ENCODE data around the gene PRKCI. TPM values are rescaled to one million over a fixed set of nuclear protein-coding genes. Genes with fewer than 3 reads are reported as not detected.

PRKCI gene
- 9.9 and 11.1 TPM in 2 replicates for total RNA-seq
- total RNA-seq (2013), result 6.0 TPM
- 1.8 TPM in 2 replicates for polyA plus RNA-seq
- 2.9 and 3.0 TPM in 2 replicates for polyA minus RNA-seq

DNA sequence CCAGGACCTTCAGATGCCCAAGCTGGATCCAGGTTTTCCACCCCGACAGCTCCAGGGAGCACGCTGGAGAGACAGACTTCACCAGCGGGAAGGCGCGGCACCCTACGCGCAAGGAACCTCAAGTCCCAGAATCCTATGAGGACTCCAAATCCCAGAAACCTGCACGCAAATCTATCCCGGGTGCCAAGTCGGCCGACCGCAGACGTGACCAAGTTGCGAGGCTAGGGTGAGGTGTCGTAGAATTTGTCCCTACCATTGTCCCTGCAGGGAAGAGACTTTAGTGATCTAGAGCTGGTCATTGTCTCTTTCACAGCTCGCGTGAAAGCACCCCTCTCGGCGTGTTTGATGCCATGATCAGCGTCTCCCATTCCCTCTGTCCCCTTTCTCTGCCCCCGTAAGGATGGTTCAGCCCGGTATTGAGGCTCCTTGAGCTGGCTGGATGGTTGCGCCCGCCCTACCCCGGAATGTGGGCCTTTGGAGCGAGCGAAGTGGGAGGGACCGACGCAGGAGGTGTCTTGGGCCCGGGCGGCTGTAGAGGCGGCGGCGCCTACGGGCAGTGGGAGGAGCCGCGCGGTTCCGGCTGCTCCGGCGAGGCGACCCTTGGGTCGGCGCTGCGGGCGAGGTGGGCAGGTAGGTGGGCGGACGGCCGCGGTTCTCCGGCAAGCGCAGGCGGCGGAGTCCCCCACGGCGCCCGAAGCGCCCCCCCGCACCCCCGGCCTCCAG, at the start of gene PRKCI:
Gene PRKCI, plus strand, starts transcription at position 501 of the 723 bp plus-strand sequence. CDS start 246 bp downstream, outside the sequence.
- ChIA-PET CTCF (no interaction called here), POLR2A (no interaction called here)
- Mint-ChIP-seq H3K4me3 (peak within 1 kb of the TSS; percentile 95), H3K9me3 (ENCODE audit: insufficient read depth) (no peaks in the 10 kb centered on the region), H3K27me3 (peaks cover 3% of the 10 kb centered on the region), H3K4me1 (peaks cover 17% of the 10 kb centered on the region), H3K27ac (peak within 1 kb of the TSS; percentile 86)
- Histone ChIP-seq H4K20me1 (ENCODE audit: control insufficient read depth, insufficient read depth, low read length, poor library complexity, severe bottlenecking) (no peaks in the 10 kb centered on the region), H3K9me3 (ENCODE audit: control extremely low read depth in 1 of 3, control insufficient read depth in 2 of 3, insufficient read depth in 1 of 3, low read length in 2 of 3) (no peaks in the 10 kb centered on the region), H2AFZ (ENCODE audit: insufficient read depth, low read depth, low read length, poor library complexity, severe bottlenecking) (peak within 1 kb of the TSS; percentile 97), H3K9ac (ENCODE audit: low read length) (peak within 1 kb of the TSS; percentile 73), H3K36me3 (replicated peaks in 1 of 2; ENCODE audit: control extremely low read depth in 1 of 2, control insufficient read depth in 1 of 2, extremely low read depth in 1 of 2, insufficient read depth in 2 of 2, low read length in 1 of 2) (no peaks in the 10 kb centered on the region), H3K27ac (ENCODE audit: low read length in 2 of 2) (peak within 1 kb of the TSS in 1 of 2 donors; percentile 57), H3K4me1 (ENCODE audit: control insufficient read depth in 2 of 2, insufficient read depth in 2 of 2, low read length in 2 of 2) (peaks cover 7 to 14% of the 10 kb centered on the region in 2 donors), H3K4me3 (ENCODE audit: control extremely low read depth in 1 of 5, extremely low read depth in 1 of 5, insufficient read depth in 1 of 5, low read depth in 2 of 5, low read length in 4 of 5) (peak within 1 kb of the TSS; percentile 59 to 80 (median 75)), H3K27me3 (replicated peaks in 1 of 4; ENCODE audit: control extremely low read depth in 1 of 4, control insufficient read depth in 3 of 4, insufficient read depth in 4 of 4, low read length in 3 of 4) (no peaks in the 10 kb centered on the region), H3K4me2 (replicated peaks; ENCODE audit: low read depth, low read length, poor library complexity, severe bottlenecking) (peak within 1 kb of the TSS; percentile 83), H3K79me2 (ENCODE audit: control insufficient read depth, insufficient read depth, low read length) (no peaks in the 10 kb centered on the region)
- intact Hi-C loops (cut with micrococcal nuclease), result loop anchor here (5.0 kb wide), 1 partner anchor 40 kb away; the partner anchor contains the start of gene PHC3
- WGBS (ENCODE audit: insufficient coverage), result under 1% methylated on average over 55 of the region's 60 CpGs
- DNase-seq (peak; percentile 78), ATAC-seq (ENCODE audit: low read depth) (peak; percentile 94)
- TF ChIP-seq EZH2 (IDR thresholded peaks at IDR 0.05; ENCODE audit: borderline replicate concordance, insufficient read depth, low read depth, low read length, poor library complexity, severe bottlenecking), result no peak
- TF ChIP-seq, protein P1, sequence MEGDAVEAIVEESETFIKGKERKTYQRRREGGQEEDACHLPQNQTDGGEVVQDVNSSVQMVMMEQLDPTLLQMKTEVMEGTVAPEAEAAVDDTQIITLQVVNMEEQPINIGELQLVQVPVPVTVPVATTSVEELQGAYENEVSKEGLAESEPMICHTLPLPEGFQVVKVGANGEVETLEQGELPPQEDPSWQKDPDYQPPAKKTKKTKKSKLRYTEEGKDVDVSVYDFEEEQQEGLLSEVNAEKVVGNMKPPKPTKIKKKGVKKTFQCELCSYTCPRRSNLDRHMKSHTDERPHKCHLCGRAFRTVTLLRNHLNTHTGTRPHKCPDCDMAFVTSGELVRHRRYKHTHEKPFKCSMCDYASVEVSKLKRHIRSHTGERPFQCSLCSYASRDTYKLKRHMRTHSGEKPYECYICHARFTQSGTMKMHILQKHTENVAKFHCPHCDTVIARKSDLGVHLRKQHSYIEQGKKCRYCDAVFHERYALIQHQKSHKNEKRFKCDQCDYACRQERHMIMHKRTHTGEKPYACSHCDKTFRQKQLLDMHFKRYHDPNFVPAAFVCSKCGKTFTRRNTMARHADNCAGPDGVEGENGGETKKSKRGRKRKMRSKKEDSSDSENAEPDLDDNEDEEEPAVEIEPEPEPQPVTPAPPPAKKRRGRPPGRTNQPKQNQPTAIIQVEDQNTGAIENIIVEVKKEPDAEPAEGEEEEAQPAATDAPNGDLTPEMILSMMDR (IDR thresholded peaks at IDR 0.05), result no peak

DNA sequence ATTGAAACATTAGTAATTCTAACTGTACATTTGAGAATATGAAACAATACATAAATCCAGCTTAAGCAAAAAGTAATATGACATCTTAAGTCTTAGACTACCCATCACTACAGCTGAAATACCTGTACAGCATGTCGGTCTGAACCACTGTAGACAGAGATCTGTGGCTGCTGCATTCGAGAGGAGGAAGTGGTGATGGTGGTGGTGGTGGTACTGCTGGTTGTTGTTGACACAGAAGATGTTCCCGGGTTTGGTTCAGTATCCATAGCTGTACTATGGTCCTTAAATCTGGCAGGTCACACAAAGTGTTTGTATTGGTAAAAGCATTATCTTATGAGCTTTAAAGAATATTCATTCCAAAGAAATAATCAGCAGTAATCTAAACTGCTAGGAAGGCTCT, 43.6 kb upstream of the PRKCI start:
- Histone ChIP-seq H3K27ac (ENCODE audit: low read length in 2 of 2) (peak overlapping the region in 1 of 2 donors; percentile 98), H4K20me1 (ENCODE audit: control insufficient read depth, insufficient read depth, low read length, poor library complexity, severe bottlenecking) (peaks cover 6% of the 10 kb centered on the region), H3K79me2 (ENCODE audit: control insufficient read depth, insufficient read depth, low read length) (peaks cover 79% of the 10 kb centered on the region), H3K4me2 (replicated peaks; ENCODE audit: low read depth, low read length, poor library complexity, severe bottlenecking) (peak overlapping the region; percentile 87), H3K9me3 (ENCODE audit: control extremely low read depth in 1 of 3, control insufficient read depth in 2 of 3, insufficient read depth in 1 of 3, low read length in 2 of 3) (no peaks in the 10 kb centered on the region), H3K4me3 (ENCODE audit: control extremely low read depth in 1 of 5, extremely low read depth in 1 of 5, insufficient read depth in 1 of 5, low read depth in 2 of 5, low read length in 4 of 5) (peak overlapping the region in 2 of 5 experiments; percentile 5 to 95), H3K4me1 (ENCODE audit: control insufficient read depth in 2 of 2, insufficient read depth in 2 of 2, low read length in 2 of 2) (peaks cover 20 to 25% of the 10 kb centered on the region in 2 donors), H3K9ac (ENCODE audit: low read length) (peak overlapping the region; percentile 98), H2AFZ (ENCODE audit: insufficient read depth, low read depth, low read length, poor library complexity, severe bottlenecking) (peak overlapping the region; percentile 3), H3K27me3 (replicated peaks in 1 of 4; ENCODE audit: control extremely low read depth in 1 of 4, control insufficient read depth in 3 of 4, insufficient read depth in 4 of 4, low read length in 3 of 4) (no peaks in the 10 kb centered on the region), H3K36me3 (replicated peaks in 1 of 2; ENCODE audit: control extremely low read depth in 1 of 2, control insufficient read depth in 1 of 2, extremely low read depth in 1 of 2, insufficient read depth in 2 of 2, low read length in 1 of 2) (peaks cover 12 to 43% of the 10 kb centered on the region in 2 experiments)
- Mint-ChIP-seq H3K27me3 (no peaks in the 10 kb centered on the region), H3K9me3 (ENCODE audit: insufficient read depth) (no peaks in the 10 kb centered on the region), H3K4me3 (peak overlapping the region; percentile 52), H3K27ac (peak overlapping the region; percentile 64), H3K4me1 (peaks cover 39% of the 10 kb centered on the region)
- peak; percentile 39 for DNase-seq
- ATAC-seq (ENCODE audit: low read depth), result no peak
- intact Hi-C loops (cut with micrococcal nuclease), result no loop called here
- WGBS (ENCODE audit: insufficient coverage), result 0% methylated on average over 2 of the region's 3 CpGs
- ChIA-PET CTCF (interaction anchor here (0.6 to 1.0 kb wide), 2 partner anchors 317 to 415 kb away, joined by 3 read pairs; no protein-coding TSS in a partner anchor), POLR2A (interaction anchor here (1.2 kb wide), 1 partner anchor 24 kb away, joined by 3 read pairs; no protein-coding TSS in a partner anchor)
- TF ChIP-seq, protein P1 (IDR thresholded peaks at IDR 0.05), result no peak
- no peak for TF ChIP-seq EZH2 (IDR thresholded peaks at IDR 0.05; ENCODE audit: borderline replicate concordance, insufficient read depth, low read depth, low read length, poor library complexity, severe bottlenecking)
